Kidney epithelial cell (primary cell): Measurements from ENCODE around the gene EHBP1. TPM values are rescaled to one million over a fixed set of nuclear protein-coding genes. Genes with fewer than 3 reads are reported as not detected.
"Not testable (repeated sequence)": the region's sequence is repeated elsewhere in the genome, so short reads cannot be mapped to it uniquely, and the experiment has no call there.

ENCODE experiments used
- DNase-seq: peaks from one replicate; pipeline ENCODE4 v3.0.0-alpha.2; 2010; ENCODE audit warnings: low read depth
- H3K27me3 ChIP-seq: 2 replicates; pipeline ENCODE4 v1.6.0; 2011; ENCODE audit warnings: low read length; ENCODE audit not compliant: control insufficient read depth, insufficient read depth
- H3K36me3 ChIP-seq: 2 replicates; pipeline ENCODE4 v1.5.1; 2011; ENCODE audit warnings: low read length; ENCODE audit not compliant: control insufficient read depth, insufficient read depth
- H3K4me3 ChIP-seq: 2 replicates; pipeline ENCODE4 v1.5.1; 2011; ENCODE audit warnings: low read depth, mild to moderate bottlenecking, control low read depth, low read length
- CTCF ChIP-seq: IDR thresholded peaks from 2 replicates; pipeline ENCODE4 v1.5.1; 2011; ENCODE audit warnings: mild to moderate bottlenecking, moderate library complexity, low read length, control low read depth, inconsistent platforms; ENCODE audit not compliant: insufficient read depth, poor library complexity, severe bottlenecking
- total RNA-seq: library from RNA; depleted of rRNA; stranded (reverse); fragments of >200 nt; gene quantifications from 2 replicates; pipeline ENCODE4 v1.2.3, GENCODE V29; 2015

The EHBP1 gene
- total RNA-seq, 1 donor from 2014 or later: 22.9 TPM

DNA sequence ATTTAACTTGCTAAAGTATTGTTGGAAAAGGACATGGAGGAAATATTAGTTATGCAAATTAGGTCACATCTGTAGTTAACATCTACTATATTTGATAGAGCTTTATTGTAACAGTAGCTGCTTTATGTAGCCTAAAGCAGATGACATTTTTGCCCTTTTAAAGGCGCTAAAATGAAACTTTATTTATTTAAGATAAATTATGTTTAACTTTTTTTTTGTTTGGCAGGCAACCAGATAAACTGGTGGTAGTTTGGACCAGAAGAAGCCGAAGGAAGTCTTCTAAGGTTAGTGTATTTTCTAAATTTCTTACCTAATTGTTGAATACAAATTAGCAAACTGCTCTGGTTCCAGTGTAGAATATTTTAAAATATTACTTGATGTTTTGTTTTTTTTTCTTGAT lies 41.7 kb downstream of the EHBP1 start:
- no peaks in the 10 kb centered on the region for H3K27me3 ChIP-seq
- H3K4me3 ChIP-seq: no peak overlapping the region
- H3K36me3 ChIP-seq: no peaks in the 10 kb centered on the region
- no peak for DNase-seq
- TF ChIP-seq CTCF: no peak

- no peaks in the 10 kb centered on the region for H3K36me3 ChIP-seq
- DNase-seq: no peak
- H3K27me3 ChIP-seq: no peaks in the 10 kb centered on the region
- H3K4me3 ChIP-seq: no peak overlapping the region
- no peak for TF ChIP-seq CTCF
Observed at GRCh38 chr2:62747876-62748275, 42.4 kb downstream of the EHBP1 start.

DNA sequence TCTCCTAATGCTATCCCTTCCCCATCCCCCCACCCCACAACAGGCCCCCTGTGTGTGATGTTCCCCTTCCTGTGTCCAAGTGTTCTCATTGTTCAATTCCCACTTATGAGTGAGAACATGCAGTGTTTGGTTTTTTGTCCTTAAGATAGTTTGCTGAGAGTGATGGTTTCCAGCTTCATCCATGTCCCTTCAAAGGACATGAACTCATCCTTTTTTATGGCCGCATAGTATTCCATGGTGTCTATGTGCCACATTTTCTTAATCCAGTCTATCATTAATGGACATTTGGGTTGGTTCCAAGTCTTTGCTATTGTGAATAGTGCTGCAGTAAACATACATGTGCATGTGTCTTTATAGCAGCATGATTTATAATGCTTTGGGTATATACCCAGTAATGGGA lies 43.6 kb downstream of the EHBP1 start:
- not testable (repeated sequence) for DNase-seq, H3K27me3 ChIP-seq, H3K36me3 ChIP-seq, H3K4me3 ChIP-seq

GRCh38 chr2:62757029-62757428 lies 51.5 kb downstream of the EHBP1 start:
- TF ChIP-seq CTCF: no peak
- DNase-seq: no peak
- H3K27me3 ChIP-seq: no peaks in the 10 kb centered on the region
- no peaks in the 10 kb centered on the region for H3K36me3 ChIP-seq
- no peak overlapping the region for H3K4me3 ChIP-seq

DNA sequence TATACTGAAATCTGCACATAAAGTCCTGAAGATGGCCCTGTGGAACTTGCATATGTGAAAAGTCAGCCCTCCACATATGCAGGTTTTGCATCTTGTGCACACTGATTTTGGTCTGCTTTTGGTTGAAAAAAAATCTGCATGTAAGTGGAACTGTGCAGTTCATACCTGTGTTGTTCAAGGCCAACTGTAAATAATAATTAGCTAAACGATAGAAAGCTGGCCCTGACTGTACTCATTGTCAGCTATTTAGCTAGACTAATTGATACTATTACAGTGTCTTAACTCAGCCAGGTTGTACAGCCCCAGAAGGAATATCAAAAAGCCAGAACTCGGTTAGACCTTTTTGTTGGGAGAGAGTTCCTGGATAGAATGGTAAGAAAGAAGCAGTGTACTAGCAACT lies 54.5 kb downstream of the EHBP1 start:
- no peak for TF ChIP-seq CTCF
- H3K4me3 ChIP-seq: no peak overlapping the region
- no peak for DNase-seq
- H3K36me3 ChIP-seq: no peaks in the 10 kb centered on the region
- no peaks in the 10 kb centered on the region for H3K27me3 ChIP-seq

GRCh38 chr2:62760555-62760954 lies 55.0 kb downstream of the EHBP1 start:
- no peak overlapping the region for H3K4me3 ChIP-seq
- no peaks in the 10 kb centered on the region for H3K27me3 ChIP-seq
- no peak for TF ChIP-seq CTCF
- H3K36me3 ChIP-seq: no peaks in the 10 kb centered on the region
- DNase-seq: no peak
